T47D (cell line): ENCODE measurements around the gene CD207.
"Not testable (repeated sequence)": the region's sequence is repeated elsewhere in the genome, so short reads cannot be mapped to it uniquely, and the experiment has no call there.

Source experiments
- DNase-seq, 2 experiments: peaks; one replicate each; pipeline versions ENCODE4 v3.0.0 to v3.0.0-alpha.2; 2011 to 2012; ENCODE audit warnings: low read depth in 1 of 2, low spot score in 1 of 2
- JUND ChIP-seq: IDR thresholded peaks from 2 replicates; pipeline ENCODE4 v1.6.1; 2012; ENCODE audit warnings: low read depth
- in situ Hi-C: cut with HindIII; loops from 2 replicates; pipeline ENCODE4 v1.10.0; 2016; ENCODE audit warnings: low sequenced_read_pairs, low pct_unique_long_range_greater_than_20kb

The CD207 gene

GRCh38 chr2:70823249-70823648, 12.4 kb downstream of the CD207 start:
- no peak for DNase-seq
- in situ Hi-C loops, result no loop called here
- no peak for TF ChIP-seq JUND

- no peak for TF ChIP-seq JUND
- in situ Hi-C loops, result no loop called here
- DNase-seq, result no peak
Observed at GRCh38 chr2:70822843-70823242, 12.8 kb downstream of the CD207 start.

GRCh38 chr2:70820499-70820898, 15.1 kb downstream of the CD207 start, which contains the start of gene CLEC4F:
TSS of gene CLEC4F (minus strand) at chr2:70820599. CDS start at chr2:70820523, 76 bp downstream.
- no peak for TF ChIP-seq JUND
- in situ Hi-C loops, result no loop called here
- DNase-seq, result no peak

GRCh38 chr2:70817284-70817954, 18.2 kb downstream of the CD207 start:
- peak in 1 of 2 experiments; percentile 1 for DNase-seq
- in situ Hi-C loops, result no loop called here
- TF ChIP-seq JUND, result no peak

- TF ChIP-seq JUND, result no peak
- no peak for DNase-seq
- in situ Hi-C loops, result no loop called here
Observed at GRCh38 chr2:70816726-70817125, 18.9 kb downstream of the CD207 start.

GRCh38 chr2:70808983-70809958, 26.3 kb downstream of the CD207 start:
- TF ChIP-seq JUND, result no peak
- DNase-seq, result no peak
- in situ Hi-C loops, result no loop called here

- no peak for DNase-seq
- no peak for TF ChIP-seq JUND
- in situ Hi-C loops, result no loop called here
Observed at GRCh38 chr2:70807828-70808118, 27.8 kb downstream of the CD207 start.

- TF ChIP-seq JUND, result no peak
- DNase-seq, result no peak
Observed at GRCh38 chr2:70807102-70807827, 28.4 kb downstream of the CD207 start.

GRCh38 chr2:70806620-70807019, 29.0 kb downstream of the CD207 start:
- no peak for TF ChIP-seq JUND
- DNase-seq, result no peak
- in situ Hi-C loops, result no loop called here

More at GRCh38 chr2:70807102-70807827, 28.4 kb downstream of the CD207 start:
- in situ Hi-C loops, result no loop called here

GRCh38 chr2:70806013-70806412, 29.6 kb downstream of the CD207 start:
- in situ Hi-C loops, result no loop called here
- TF ChIP-seq JUND, result no peak
- DNase-seq, result no peak

- in situ Hi-C loops, result no loop called here
- DNase-seq, result no peak
- no peak for TF ChIP-seq JUND
Observed at GRCh38 chr2:70801607-70802263, 33.9 kb downstream of the CD207 start.

GRCh38 chr2:70799706-70800105, 35.9 kb downstream of the CD207 start:
- in situ Hi-C loops, result no loop called here
- no peak for TF ChIP-seq JUND
- DNase-seq, result no peak

- DNase-seq, in situ Hi-C loops: not testable (repeated sequence)
Observed at GRCh38 chr2:70797996-70798395, 37.6 kb downstream of the CD207 start.
